ENCODE results near the gene ZNF438.
A peak's percentile ranks its signal among the peaks of the same experiment; 100 is the strongest.

Gene ZNF438

GRCh38 chr10:30999070-30999712 is 32.5 kb downstream of the ZNF438 start:
- no peaks in the 10 kb centered on the region for H3K27me3 Mint-ChIP-seq (ENCODE audit: low read depth)
- peaks cover 36% of the 10 kb centered on the region for H3K4me1 Mint-ChIP-seq
- no peak for TF ChIP-seq CTCF (IDR thresholded peaks at IDR 0.05; ENCODE audit: unreplicated experiment in 3 of 3)
- H3K9me3 Mint-ChIP-seq = peaks cover 22% of the 10 kb centered on the region
- peaks cover 10% of the 10 kb centered on the region for H3K36me3 Mint-ChIP-seq (ENCODE audit: low read depth)
- H3K27ac Mint-ChIP-seq = peak overlapping the region; percentile 8 to 93 (median 78)
- H3K4me3 Mint-ChIP-seq = no peak overlapping the region

- Mint-ChIP-seq H3K36me3 (ENCODE audit: low read depth) (peaks cover 17% of the 10 kb centered on the region), H3K9me3 (peaks cover 29% of the 10 kb centered on the region), H3K4me1 (peaks cover 36% of the 10 kb centered on the region), H3K27ac (peak overlapping the region; percentile 19 to 90 (median 81)), H3K27me3 (ENCODE audit: low read depth) (no peaks in the 10 kb centered on the region), H3K4me3 (peak overlapping the region in 1 of 3 experiments; percentile 43)
- no peak for TF ChIP-seq CTCF (IDR thresholded peaks at IDR 0.05; ENCODE audit: unreplicated experiment in 3 of 3)
These were observed 34.0 kb downstream of the ZNF438 start for GRCh38 chr10:30997536-30998235.

- Mint-ChIP-seq H3K4me3 (no peak overlapping the region), H3K27me3 (ENCODE audit: low read depth) (no peaks in the 10 kb centered on the region), H3K9me3 (peaks cover 33% of the 10 kb centered on the region), H3K27ac (peak overlapping the region in 2 of 3 experiments; percentile 8 to 90), H3K4me1 (peaks cover 36% of the 10 kb centered on the region), H3K36me3 (ENCODE audit: low read depth) (peaks cover 23% of the 10 kb centered on the region)
- no peak for TF ChIP-seq CTCF (IDR thresholded peaks at IDR 0.05; ENCODE audit: unreplicated experiment in 3 of 3)
These were observed 35.1 kb downstream of the ZNF438 start for GRCh38 chr10:30996481-30997005.

- H3K4me3 Mint-ChIP-seq = no peak overlapping the region
- H3K36me3 Mint-ChIP-seq (ENCODE audit: low read depth) = peaks cover 23% of the 10 kb centered on the region
- peaks cover 33% of the 10 kb centered on the region for H3K9me3 Mint-ChIP-seq
- no peak overlapping the region for H3K27ac Mint-ChIP-seq
- peaks cover 27% of the 10 kb centered on the region for H3K4me1 Mint-ChIP-seq
- TF ChIP-seq CTCF (IDR thresholded peaks at IDR 0.05; ENCODE audit: unreplicated experiment in 3 of 3) = no peak
- H3K27me3 Mint-ChIP-seq (ENCODE audit: low read depth) = no peaks in the 10 kb centered on the region
These were observed 36.4 kb downstream of the ZNF438 start for GRCh38 chr10:30995081-30995770.

- Mint-ChIP-seq H3K27ac (no peak overlapping the region), H3K4me3 (no peak overlapping the region), H3K4me1 (peaks cover 22% of the 10 kb centered on the region), H3K36me3 (ENCODE audit: low read depth) (peaks cover 23% of the 10 kb centered on the region), H3K9me3 (peaks cover 33% of the 10 kb centered on the region), H3K27me3 (ENCODE audit: low read depth) (no peaks in the 10 kb centered on the region)
- TF ChIP-seq CTCF (IDR thresholded peaks at IDR 0.05; ENCODE audit: unreplicated experiment in 3 of 3) = no peak
These were observed 38.5 kb downstream of the ZNF438 start for GRCh38 chr10:30993155-30993554.
